Hypothalamus (tissue), 51 donors: ENCODE data around the gene POP5.
A peak's percentile ranks its signal among the peaks of the same experiment; 100 is the strongest.

Experiments used
- DNase-seq, 51 donors: peaks; one replicate each; lab custom pipeline; 2025; lab: John Stamatoyannopoulos, UW

Gene POP5

GRCh38 chr12:120590741-120591407, 9.7 kb upstream of the POP5 start:
- no peak for DNase-seq

GRCh38 chr12:120588948-120589930, 8.0 kb upstream of the POP5 start:
- DNase-seq: peak in 16 of 51 donors; percentile 2 to 69 (median 13)

- no peak for DNase-seq
Observed at GRCh38 chr12:120588371-120588770, 7.2 kb upstream of the POP5 start.

- DNase-seq: no peak
Observed at GRCh38 chr12:120586860-120587259, 5.7 kb upstream of the POP5 start.

- DNase-seq: no peak
Observed at GRCh38 chr12:120586206-120586605, 5.0 kb upstream of the POP5 start.

- peak in 40 of 51 donors; percentile 7 to 73 (median 48) for DNase-seq
Observed at GRCh38 chr12:120584343-120585149, 3.3 kb upstream of the POP5 start.

- peak in 46 of 51 donors; percentile 10 to 80 (median 50) for DNase-seq
Observed at GRCh38 chr12:120583478-120584030, 2.4 kb upstream of the POP5 start.

GRCh38 chr12:120581998-120582397, 796 bp upstream of the POP5 start:
- no peak for DNase-seq

GRCh38 chr12:120579179-120579578, 2.0 kb downstream of the POP5 start:
- no peak for DNase-seq

GRCh38 chr12:120574106-120574505, 7.1 kb downstream of the POP5 start:
- no peak for DNase-seq

GRCh38 chr12:120573560-120573959, 7.6 kb downstream of the POP5 start:
- DNase-seq: no peak

- no peak for DNase-seq
Observed at GRCh38 chr12:120571299-120571698, 9.9 kb downstream of the POP5 start.

GRCh38 chr12:120563495-120563894, 17.7 kb downstream of the POP5 start:
- no peak for DNase-seq

- DNase-seq: no peak
Observed at GRCh38 chr12:120562906-120563305, 18.3 kb downstream of the POP5 start.

GRCh38 chr12:120557589-120557988, 23.6 kb downstream of the POP5 start:
- no peak for DNase-seq

GRCh38 chr12:120554678-120555077, 26.5 kb downstream of the POP5 start:
- DNase-seq: peak in 2 of 51 donors; percentile 8 to 10

- no peak for DNase-seq
Observed at GRCh38 chr12:120546050-120546386, 35.2 kb downstream of the POP5 start.

GRCh38 chr12:120544691-120545090, 36.5 kb downstream of the POP5 start:
- no peak for DNase-seq

- DNase-seq: no peak
Observed at GRCh38 chr12:120542166-120542565, 39.0 kb downstream of the POP5 start.

- no peak for DNase-seq
Observed at GRCh38 chr12:120540445-120540844, 40.8 kb downstream of the POP5 start.

GRCh38 chr12:120539303-120539702, 41.9 kb downstream of the POP5 start:
- DNase-seq: no peak
